Dermis microvascular lymphatic vessel endothelial cell (primary cell): ENCODE results near the gene NMBR. TPM values are rescaled to one million over a fixed set of nuclear protein-coding genes. Genes with fewer than 3 reads are reported as not detected.
"Not testable (repeated sequence)": the region's sequence is repeated elsewhere in the genome, so short reads cannot be mapped to it uniquely, and the experiment has no call there.

Source experiments
- DNase-seq, 2 donors: peaks; one replicate each; pipeline versions ENCODE4 v3.0.0 to v3.0.0-alpha.2; 2010; ENCODE audit warnings: low read depth in 2 of 2
- total RNA-seq: library from RNA; depleted of rRNA; stranded (reverse); fragments of >200 nt; gene quantifications from 2 replicates; pipeline ENCODE4 v1.2.1, GENCODE V29; 2014

The NMBR gene
- total RNA-seq, 1 donor from 2014 or later = not detected

GRCh38 chr6:142155091-142155490 lies 8.2 kb upstream of the NMBR start:
- DNase-seq = peak in 1 of 2 donors; percentile 9

- DNase-seq = no peak
Observed at GRCh38 chr6:142154336-142154735, 7.4 kb upstream of the NMBR start.

GRCh38 chr6:142153196-142153595 lies 6.3 kb upstream of the NMBR start:
- no peak for DNase-seq

GRCh38 chr6:142152746-142153145 lies 5.8 kb upstream of the NMBR start:
- DNase-seq = no peak

- not testable (repeated sequence) for DNase-seq
Observed at GRCh38 chr6:142141531-142141930, 5.4 kb downstream of the NMBR start.

- DNase-seq = no peak
Observed at GRCh38 chr6:142138876-142139275, 8.0 kb downstream of the NMBR start.

- no peak for DNase-seq
Observed at GRCh38 chr6:142132625-142133024, 14.3 kb downstream of the NMBR start, which contains the start of gene GJE1. GJE1 (plus strand) TSS chr6:142132925; CDS start chr6:142133159, 234 bp downstream.

GRCh38 chr6:142130814-142131213 lies 16.1 kb downstream of the NMBR start:
- no peak for DNase-seq

GRCh38 chr6:142121342-142121741 lies 25.6 kb downstream of the NMBR start:
- DNase-seq = no peak

GRCh38 chr6:142118925-142119324 lies 28.0 kb downstream of the NMBR start:
- DNase-seq = no peak

GRCh38 chr6:142118328-142118727 lies 28.6 kb downstream of the NMBR start:
- DNase-seq = no peak

GRCh38 chr6:142117366-142117765 lies 29.6 kb downstream of the NMBR start:
- DNase-seq = no peak

- DNase-seq = peak; percentile 69 to 78
Observed at GRCh38 chr6:142112451-142113061, 34.4 kb downstream of the NMBR start.

- not testable (repeated sequence) for DNase-seq
Observed at GRCh38 chr6:142110820-142111219, 36.1 kb downstream of the NMBR start.

- not testable (repeated sequence) for DNase-seq
Observed at GRCh38 chr6:142104820-142105219, 42.1 kb downstream of the NMBR start.

GRCh38 chr6:142088858-142089216 lies 58.1 kb downstream of the NMBR start:
- DNase-seq = peak in 1 of 2 donors; percentile 40

- no peak for DNase-seq
Observed at GRCh38 chr6:142087950-142088857, 58.7 kb downstream of the NMBR start.

- DNase-seq = no peak
Observed at GRCh38 chr6:142079130-142079529, 67.8 kb downstream of the NMBR start.

- no peak for DNase-seq
Observed at GRCh38 chr6:142075516-142076101, 71.3 kb downstream of the NMBR start.

- DNase-seq = no peak
Observed at GRCh38 chr6:142074516-142074915, 72.4 kb downstream of the NMBR start.

GRCh38 chr6:142071981-142072380 lies 74.9 kb downstream of the NMBR start:
- no peak for DNase-seq

- DNase-seq = no peak
Observed at GRCh38 chr6:142068416-142068815, 78.5 kb downstream of the NMBR start.
